Caki2 (cell line): ENCODE results near the gene VAMP4. TPM values are rescaled to one million over a fixed set of nuclear protein-coding genes. Genes with fewer than 3 reads are reported as not detected.
"Not testable (repeated sequence)": the region's sequence is repeated elsewhere in the genome, so short reads cannot be mapped to it uniquely, and the experiment has no call there.

Source experiments
- DNase-seq: peaks from one replicate; pipeline ENCODE4 v3.0.0-alpha.2; 2015; ENCODE audit warnings: low read depth
- in situ Hi-C: cut with HindIII; loops from 2 replicates; pipeline ENCODE4 v1.10.0; 2016; ENCODE audit warnings: low sequenced_read_pairs, low pct_unique_long_range_greater_than_20kb, mixed read lengths
- total RNA-seq: library from RNA; depleted of rRNA; stranded (reverse); fragments of >200 nt; shearing (Covaris generic); gene quantifications from 2 replicates; pipeline ENCODE4 v1.2.3, GENCODE V29; 2014; ENCODE audit warnings: low replicate concordance; rRNA removed

The VAMP4 gene
- total RNA-seq, 1 experiment from 2014 or later: 3.4 TPM

DNA sequence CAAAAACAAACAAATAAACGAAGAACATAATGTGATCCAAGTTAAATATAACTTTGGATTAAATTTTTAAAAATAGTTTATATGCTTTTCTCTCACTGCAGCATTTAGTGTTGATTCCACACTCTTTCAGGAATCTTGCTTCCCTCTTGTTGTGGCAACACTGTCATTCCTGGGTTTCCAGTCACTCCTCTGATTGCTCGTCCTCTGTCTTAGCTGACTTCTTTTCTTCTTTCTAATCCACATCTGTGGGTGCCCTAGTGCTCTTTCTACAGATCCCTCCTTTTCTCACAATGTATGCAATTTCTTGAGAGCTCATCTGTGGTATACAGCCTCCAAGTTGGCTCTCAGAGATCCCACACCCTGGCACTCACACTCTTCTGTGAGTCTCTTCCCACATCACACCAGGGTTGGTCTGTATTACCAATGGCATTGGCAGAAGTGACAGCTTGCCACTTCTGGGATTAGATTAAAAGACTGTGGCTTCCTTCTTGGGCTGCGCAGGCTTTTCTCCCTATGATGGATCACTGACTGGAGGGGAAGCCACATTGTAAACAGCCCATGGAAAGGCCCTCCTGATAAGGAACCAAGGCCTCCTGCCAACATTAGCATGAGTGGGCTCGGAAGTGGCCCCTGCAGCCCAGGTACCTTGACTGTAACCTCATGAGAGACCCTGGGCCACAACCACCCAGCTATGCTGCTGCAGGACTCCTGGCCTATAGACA, 77.8 kb downstream of the VAMP4 start:
- no peak for DNase-seq
- in situ Hi-C loops: no loop called here

DNA sequence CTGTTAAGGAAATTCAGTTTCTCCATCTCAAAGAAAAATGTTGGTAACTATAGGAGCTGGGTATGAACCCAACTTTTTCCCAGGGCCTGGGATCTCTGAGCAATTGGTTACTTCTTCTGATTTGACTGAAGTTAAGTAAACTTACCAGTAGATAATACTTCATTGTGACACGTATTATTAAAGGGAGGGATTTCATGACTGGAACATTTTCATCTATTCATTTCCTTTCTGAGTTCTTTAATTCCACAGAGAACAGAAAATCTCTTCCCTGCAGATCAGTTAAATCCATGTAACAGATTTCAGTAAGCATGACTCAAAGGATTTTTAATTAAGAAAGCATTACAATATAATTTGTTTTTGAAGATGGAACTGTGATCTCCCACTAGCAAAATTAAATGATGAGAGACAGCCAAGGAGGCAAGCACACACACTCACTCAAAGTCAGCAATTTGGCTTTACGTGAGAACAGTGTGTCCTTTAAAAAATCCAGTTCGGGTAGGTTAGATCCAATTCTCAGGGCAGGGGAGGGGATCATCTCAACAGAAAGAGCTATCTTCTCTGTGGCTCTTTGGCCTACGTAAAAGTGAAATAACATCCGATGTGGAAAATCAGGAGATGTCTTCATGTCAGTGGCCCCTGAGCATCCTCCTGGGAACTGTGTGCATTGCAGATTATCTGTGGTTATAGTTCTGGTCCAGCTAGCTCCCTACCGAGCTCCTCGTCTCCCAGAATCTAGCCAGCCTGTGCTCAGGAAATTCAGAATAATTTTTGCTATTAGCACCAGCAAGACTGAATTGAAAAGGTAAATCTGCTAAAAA, 78.6 kb downstream of the VAMP4 start:
- in situ Hi-C loops: no loop called here
- DNase-seq: no peak

DNA sequence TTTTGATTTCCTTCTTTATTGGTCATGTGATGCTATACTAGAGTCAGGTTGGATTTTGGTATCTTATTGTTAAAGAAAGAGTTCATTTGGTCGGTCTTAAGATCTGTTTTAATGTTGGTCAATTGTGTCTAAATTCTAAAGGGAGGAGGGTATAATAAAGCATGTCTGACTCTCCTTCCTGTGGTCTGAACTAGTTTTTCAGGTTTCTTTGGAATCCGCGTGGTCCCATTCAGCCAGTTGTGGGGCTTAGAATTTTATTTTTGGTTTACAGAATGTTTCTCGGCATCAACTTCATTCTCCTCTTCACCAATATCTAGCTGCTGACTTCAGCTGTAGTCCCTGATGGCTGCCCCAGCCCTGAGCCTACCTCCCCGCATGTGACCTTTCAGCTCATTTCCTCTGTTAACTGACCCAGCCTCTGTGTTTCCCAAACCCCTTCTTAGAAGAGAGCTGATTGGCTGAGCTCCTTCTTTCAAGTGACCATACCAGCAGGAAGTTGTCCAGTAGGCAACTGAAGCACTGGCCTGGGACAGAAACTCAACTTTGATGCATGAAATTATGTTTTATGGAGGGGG, 80.7 kb downstream of the VAMP4 start:
- DNase-seq: no peak
- in situ Hi-C loops: no loop called here

DNA sequence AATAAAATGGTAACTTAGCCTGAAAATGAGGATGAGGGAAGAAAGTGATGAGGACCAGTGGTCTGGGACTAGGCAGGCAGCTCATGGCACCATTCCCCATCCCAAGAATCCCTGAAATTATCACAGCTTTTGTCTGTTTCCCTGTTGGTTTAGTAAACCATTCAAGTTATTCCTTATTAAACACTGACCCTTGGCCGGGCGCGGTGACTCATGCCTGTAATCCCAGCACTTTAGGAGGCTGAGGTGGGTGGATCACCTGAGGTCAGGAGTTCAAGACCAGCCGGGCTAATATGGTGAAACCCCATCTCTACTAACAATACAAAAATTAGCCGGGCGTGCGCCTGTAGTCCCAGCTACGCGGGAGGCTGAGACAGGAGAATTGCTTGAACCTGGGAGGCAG, 85.7 kb downstream of the VAMP4 start:
- in situ Hi-C loops, DNase-seq: not testable (repeated sequence)

DNA sequence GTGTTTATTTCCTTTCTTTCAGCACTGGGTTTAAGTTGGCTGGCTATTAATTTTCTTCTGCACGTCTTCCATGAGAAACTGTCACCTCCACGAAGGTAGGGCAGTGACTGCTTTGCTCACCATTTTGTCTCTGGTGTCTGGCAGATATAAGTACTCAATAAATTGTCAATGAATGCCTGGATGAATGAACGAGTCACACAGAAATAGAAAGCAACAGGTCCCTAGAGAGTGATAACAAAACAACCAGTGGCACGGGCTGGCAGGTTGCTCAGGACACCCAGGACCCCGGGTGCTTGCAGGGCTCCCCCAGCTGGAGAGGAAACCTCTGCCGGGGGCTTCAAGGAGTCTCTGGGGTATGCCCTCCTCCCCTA, 86.1 kb downstream of the VAMP4 start:
- DNase-seq: no peak
- in situ Hi-C loops: no loop called here

DNA sequence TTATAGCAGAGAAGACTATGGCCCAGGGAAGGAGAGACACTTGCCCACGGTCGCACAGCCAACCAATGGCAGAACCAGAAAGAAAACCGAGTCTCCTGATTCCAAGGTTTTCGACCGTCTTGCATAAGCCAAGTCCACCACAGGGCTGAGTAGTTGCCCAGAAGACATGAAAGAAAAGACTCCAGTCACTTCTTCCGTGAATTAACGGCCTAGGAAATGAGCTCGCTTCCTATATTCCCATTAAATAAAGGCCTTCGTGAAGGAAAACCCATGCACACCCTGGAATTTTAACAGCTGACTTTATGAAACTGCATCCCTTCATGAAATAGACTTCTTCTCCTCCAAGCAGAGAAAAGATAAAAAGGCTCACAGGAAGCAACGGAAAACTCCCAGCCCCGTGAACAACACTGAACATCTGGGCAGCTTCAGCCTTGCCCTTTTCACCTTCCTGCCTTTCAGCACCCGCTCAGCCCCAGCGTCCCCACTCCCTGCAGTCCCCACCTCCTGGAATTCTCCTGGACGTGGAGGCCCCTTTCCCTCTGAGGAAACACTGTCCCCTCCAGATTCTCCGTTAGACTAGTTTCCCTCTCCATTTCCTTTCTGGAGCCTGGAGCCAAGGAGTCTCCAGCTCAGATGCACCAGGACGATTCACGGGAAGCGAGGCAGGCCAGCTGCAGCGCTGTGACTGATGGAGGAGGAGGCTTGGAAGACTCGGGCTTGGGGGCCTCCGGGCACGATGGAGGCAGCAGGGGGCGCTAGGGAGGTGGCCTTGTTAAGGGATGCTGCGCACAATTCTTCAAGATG, 86.7 kb downstream of the VAMP4 start:
- in situ Hi-C loops: no loop called here
- DNase-seq: peak; percentile 3

DNA sequence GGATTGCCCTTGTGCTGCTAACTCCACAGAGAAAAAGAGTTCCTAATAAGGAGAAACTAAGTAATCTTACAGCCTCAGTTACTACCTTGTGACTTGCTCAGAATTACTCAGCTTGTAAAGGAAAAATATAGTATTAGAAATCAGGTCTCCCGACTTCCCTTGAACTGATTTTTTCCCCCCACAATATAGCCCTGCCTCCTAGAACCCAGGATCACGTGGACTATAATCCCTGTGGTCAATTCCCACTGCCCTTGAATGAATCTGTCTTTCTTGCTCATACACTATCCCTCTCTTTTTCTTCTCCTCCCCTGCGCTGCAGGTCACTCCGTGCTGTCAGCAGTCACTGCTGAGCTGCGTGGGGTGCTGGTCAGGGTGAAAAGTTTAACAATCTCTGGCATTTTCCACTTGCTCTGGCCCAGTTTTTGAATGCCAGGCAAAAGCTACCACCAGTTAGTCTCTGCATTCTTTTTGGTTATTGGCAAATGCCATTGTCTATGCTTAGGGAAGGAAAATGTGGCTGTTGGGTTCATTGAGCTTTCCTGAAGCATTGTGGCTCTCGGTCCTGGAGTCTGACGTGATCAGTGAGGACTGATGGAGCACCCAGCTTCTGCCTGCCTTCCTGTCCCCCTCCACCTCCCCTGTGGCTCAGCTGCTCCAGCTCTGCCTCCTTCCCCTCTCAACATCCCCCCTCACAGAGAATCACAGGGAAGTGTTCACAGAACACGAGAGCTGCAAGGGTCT, 87.5 kb downstream of the VAMP4 start:
- in situ Hi-C loops: no loop called here
- DNase-seq: no peak

DNA sequence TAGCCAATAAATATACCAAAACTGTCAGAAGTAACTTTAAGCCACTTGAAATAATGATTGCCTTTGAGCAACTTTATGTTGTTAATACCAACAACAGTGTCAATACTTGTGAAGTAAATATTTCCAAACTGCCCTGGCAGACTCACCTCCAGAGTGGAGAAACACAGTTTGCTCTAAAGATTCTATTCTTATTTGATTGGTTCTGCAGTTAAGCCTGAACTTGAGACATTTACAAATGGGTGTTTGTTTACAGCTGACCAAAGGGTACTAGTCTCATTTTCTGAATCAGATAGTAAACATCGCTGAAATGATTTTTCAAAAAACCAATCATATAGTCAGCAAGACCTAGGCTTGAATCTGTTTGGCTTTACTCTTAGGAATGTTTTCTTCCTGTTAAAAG, 88.1 kb downstream of the VAMP4 start:
- in situ Hi-C loops: no loop called here
- no peak for DNase-seq

DNA sequence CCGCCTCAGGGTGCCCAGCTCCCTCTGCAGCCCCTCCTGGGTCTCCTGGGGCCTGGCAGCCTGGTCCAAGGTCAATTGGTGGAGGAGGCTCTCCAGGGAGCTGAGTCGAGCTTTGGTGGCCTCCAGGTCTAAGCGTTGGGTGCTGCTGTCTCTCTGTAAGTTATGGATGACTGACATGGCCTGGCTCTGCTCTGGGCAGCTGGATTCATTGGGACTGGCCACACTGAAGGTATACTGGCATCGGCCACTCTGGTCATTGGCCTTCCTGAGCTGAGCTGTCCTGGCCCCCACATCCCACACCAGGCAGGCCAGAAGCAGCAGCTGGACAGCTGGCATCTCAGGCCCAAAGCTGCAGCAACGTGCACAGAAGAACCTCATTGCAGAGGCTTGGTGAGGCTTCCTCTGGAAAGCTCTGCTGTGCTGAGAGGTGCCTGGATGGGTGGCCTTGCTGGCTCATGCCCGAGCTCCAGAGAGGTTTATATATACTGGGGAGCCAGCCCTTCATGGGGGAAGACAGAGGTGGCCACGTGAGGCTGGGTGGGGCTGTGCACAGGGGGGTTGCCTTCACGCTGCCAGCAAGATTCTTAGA, 89.5 kb downstream of the VAMP4 start, which contains the start of gene MYOC:
Gene MYOC (minus strand): TSS at position 455 of the 589 bp plus-strand sequence. CDS start 77 bp downstream, at position 378.
- DNase-seq: no peak
- in situ Hi-C loops: no loop called here

Other genes starting within 250 kb of the VAMP4 start
- not detected in 2 replicates for gene MYOCOS, start 119.8 kb downstream of the VAMP4 start, total RNA-seq
- gene MYOC, start 89.4 kb downstream of the VAMP4 start, total RNA-seq: not detected in 2 replicates
- 48.9 and 64.2 TPM in 2 replicates for gene METTL13, start 39.6 kb upstream of the VAMP4 start, total RNA-seq
- 1.7 TPM in 1 of 2 replicates, not detected in the other for gene DNM3, start 99.4 kb upstream of the VAMP4 start, total RNA-seq